ENCODE data around the gene CKLF.

DNA sequence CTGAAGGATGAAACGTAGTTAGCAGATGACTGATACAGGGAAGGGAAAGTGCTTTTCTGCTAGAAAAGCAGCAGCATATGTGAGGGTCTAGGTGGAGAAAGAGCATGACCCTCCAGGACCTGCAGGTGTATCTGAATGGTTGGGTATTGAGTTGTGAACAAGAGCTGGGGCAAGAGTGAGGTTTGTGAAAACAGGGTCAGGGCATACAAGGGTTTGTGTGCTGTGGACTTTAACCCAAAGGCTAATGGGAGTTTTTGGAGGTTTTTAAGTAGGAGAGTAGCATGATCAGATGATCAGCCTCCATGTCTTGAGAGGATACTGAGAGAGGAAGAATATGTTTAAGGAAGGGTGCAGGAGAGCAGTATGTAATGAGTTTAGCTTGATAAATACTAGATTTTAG, 7.7 kb downstream of the CKLF start:
- TF ChIP-seq POLR2A (IDR thresholded peaks at IDR 0.05; ENCODE audit: low read depth, low read length) (no peak), TAF1 (IDR thresholded peaks at IDR 0.05; ENCODE audit: low read depth, low read length) (no peak), POLR2AphosphoS5 (IDR thresholded peaks at IDR 0.05; ENCODE audit: low read depth, low read length) (no peak), PAX5 (IDR thresholded peaks at IDR 0.05; ENCODE audit: insufficient read depth, low read length, severe bottlenecking) (no peak)
